CD4-positive, alpha-beta T cell treated with Interleukin-4 for 1 hour (primary cell): ENCODE data around the gene DOCK6.

ENCODE experiments used
- DNase-seq, 2 donors: peaks; one replicate each; pipeline ENCODE4 v3.0.0-alpha.2; 2020 to 2022

The DOCK6 gene

GRCh38 chr19:11274533-11275086 lies 12.3 kb upstream of the DOCK6 start:
- DNase-seq: no peak

GRCh38 chr19:11273989-11274388 lies 11.7 kb upstream of the DOCK6 start:
- no peak for DNase-seq

GRCh38 chr19:11273296-11273695 lies 11.0 kb upstream of the DOCK6 start:
- no peak for DNase-seq

- no peak for DNase-seq
Measured at GRCh38 chr19:11269408-11269807, 7.1 kb upstream of the DOCK6 start.

GRCh38 chr19:11268783-11269267 lies 6.5 kb upstream of the DOCK6 start:
- DNase-seq: no peak

GRCh38 chr19:11267316-11268085 lies 5.2 kb upstream of the DOCK6 start:
- DNase-seq: no peak

- DNase-seq: no peak
Measured at GRCh38 chr19:11265785-11266236, 3.5 kb upstream of the DOCK6 start.

- DNase-seq: no peak
Measured at GRCh38 chr19:11265177-11265784, 3.0 kb upstream of the DOCK6 start.

GRCh38 chr19:11264452-11265176 lies 2.3 kb upstream of the DOCK6 start:
- no peak for DNase-seq

GRCh38 chr19:11263726-11264125 lies 1.4 kb upstream of the DOCK6 start:
- no peak for DNase-seq

GRCh38 chr19:11261431-11261970 lies 823 bp downstream of the DOCK6 start:
- no peak for DNase-seq

GRCh38 chr19:11260996-11261395 lies 1.3 kb downstream of the DOCK6 start:
- DNase-seq: no peak

GRCh38 chr19:11257846-11258380 lies 4.4 kb downstream of the DOCK6 start:
- no peak for DNase-seq

GRCh38 chr19:11256189-11256588 lies 6.1 kb downstream of the DOCK6 start:
- DNase-seq: no peak

- DNase-seq: no peak
Measured at GRCh38 chr19:11254666-11255065, 7.7 kb downstream of the DOCK6 start.

- no peak for DNase-seq
Measured at GRCh38 chr19:11252665-11253355, 9.5 kb downstream of the DOCK6 start.

GRCh38 chr19:11251650-11252314 lies 10.5 kb downstream of the DOCK6 start:
- no peak for DNase-seq

- DNase-seq: no peak
Measured at GRCh38 chr19:11251217-11251616, 11.1 kb downstream of the DOCK6 start.

GRCh38 chr19:11248852-11249251 lies 13.5 kb downstream of the DOCK6 start:
- no peak for DNase-seq

GRCh38 chr19:11247934-11248333 lies 14.4 kb downstream of the DOCK6 start:
- no peak for DNase-seq

GRCh38 chr19:11247391-11247790 lies 14.9 kb downstream of the DOCK6 start:
- no peak for DNase-seq

GRCh38 chr19:11246941-11247340 lies 15.4 kb downstream of the DOCK6 start:
- no peak for DNase-seq
